Tibial nerve (tissue), 4 donors: ENCODE measurements around the gene TEN1. TPM values are rescaled to one million over a fixed set of nuclear protein-coding genes. Genes with fewer than 3 reads are reported as not detected.

ENCODE experiments used
- DNase-seq, 2 donors: peaks; one replicate each; pipeline ENCODE4 v3.0.0-alpha.2; 2019; ENCODE audit warnings: low spot score in 2 of 2
- H3K27ac ChIP-seq, 4 donors: fragments of 200-600 bp; sonication (generic) in 3 of 4; one replicate each; pipeline ENCODE4 v1.5.1; 2017 to 2019; ENCODE audit warnings: mild to moderate bottlenecking in 1 of 4
- H3K27me3 ChIP-seq, 2 donors: fragments of 200-600 bp; sonication (generic) in 1 of 2; one replicate each; pipeline versions ENCODE4 v1.5.1 to v1.6.0; 2017 to 2019
- H3K36me3 ChIP-seq, 3 donors: fragments of 200-600 bp; sonication (generic); one replicate each; pipeline ENCODE4 v1.5.1; 2018 to 2019
- H3K4me1 ChIP-seq, 4 donors: fragments of 200-600 bp; sonication (generic) in 3 of 4; one replicate each; pipeline ENCODE4 v1.5.1; 2017 to 2019
- H3K4me3 ChIP-seq, 4 donors: fragments of 200-600 bp; sonication (generic) in 3 of 4; one replicate each; pipeline ENCODE4 v1.5.1; 2017 to 2019; ENCODE audit warnings: mild to moderate bottlenecking in 1 of 4, moderate library complexity in 1 of 4
- H3K9me3 ChIP-seq, 4 donors: fragments of 200-600 bp; sonication (generic) in 3 of 4; one replicate each; pipeline ENCODE4 v1.5.1; 2017 to 2019
- EP300 ChIP-seq, 2 donors: sonication (generic); formaldehyde crosslinking; IDR thresholded peaks; one replicate each; pipeline ENCODE4 v1.6.1; 2017; ENCODE audit warnings: antibody characterized with exemption in 2 of 2, mild to moderate bottlenecking in 1 of 2
- POLR2A ChIP-seq, 2 donors: fragments of 450-650 bp; IDR thresholded peaks; one replicate each; pipeline ENCODE4 v1.6.1; 2017; ENCODE audit warnings: antibody characterized with exemption in 2 of 2, mild to moderate bottlenecking in 2 of 2, moderate library complexity in 2 of 2
- WGBS, 2 donors: methylation state at CpG; one replicate each; pipeline ENCODE4 v1.1.5; 2018; 5-methylcytosine and 5-hydroxymethylcytosine counted together
- total RNA-seq, 4 donors: library from RNA; depleted of rRNA; stranded (reverse); fragments of >200 nt; gene quantifications; one replicate each; pipeline ENCODE4 v1.1.0, GENCODE V29; 2016
- TF ChIP-seq, protein P1 (sequence below), 5 experiments: fragments of 200-600 bp in 3 of 5; fragments of 450-650 bp in 2 of 5; sonication (generic) in 3 of 5; IDR thresholded peaks; one replicate each; pipeline ENCODE4 v1.5.1; 2016 to 2019; ENCODE audit warnings: antibody characterized with exemption in 5 of 5, mild to moderate bottlenecking in 3 of 5, moderate library complexity in 2 of 5

TEN1 gene, protein sequence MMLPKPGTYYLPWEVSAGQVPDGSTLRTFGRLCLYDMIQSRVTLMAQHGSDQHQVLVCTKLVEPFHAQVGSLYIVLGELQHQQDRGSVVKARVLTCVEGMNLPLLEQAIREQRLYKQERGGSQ
- 10 to 100 TPM in 2 of 4 donors, 1 to 10 TPM in 2; 8.6 to 22.2 (median 11.5) TPM for total RNA-seq

DNA sequence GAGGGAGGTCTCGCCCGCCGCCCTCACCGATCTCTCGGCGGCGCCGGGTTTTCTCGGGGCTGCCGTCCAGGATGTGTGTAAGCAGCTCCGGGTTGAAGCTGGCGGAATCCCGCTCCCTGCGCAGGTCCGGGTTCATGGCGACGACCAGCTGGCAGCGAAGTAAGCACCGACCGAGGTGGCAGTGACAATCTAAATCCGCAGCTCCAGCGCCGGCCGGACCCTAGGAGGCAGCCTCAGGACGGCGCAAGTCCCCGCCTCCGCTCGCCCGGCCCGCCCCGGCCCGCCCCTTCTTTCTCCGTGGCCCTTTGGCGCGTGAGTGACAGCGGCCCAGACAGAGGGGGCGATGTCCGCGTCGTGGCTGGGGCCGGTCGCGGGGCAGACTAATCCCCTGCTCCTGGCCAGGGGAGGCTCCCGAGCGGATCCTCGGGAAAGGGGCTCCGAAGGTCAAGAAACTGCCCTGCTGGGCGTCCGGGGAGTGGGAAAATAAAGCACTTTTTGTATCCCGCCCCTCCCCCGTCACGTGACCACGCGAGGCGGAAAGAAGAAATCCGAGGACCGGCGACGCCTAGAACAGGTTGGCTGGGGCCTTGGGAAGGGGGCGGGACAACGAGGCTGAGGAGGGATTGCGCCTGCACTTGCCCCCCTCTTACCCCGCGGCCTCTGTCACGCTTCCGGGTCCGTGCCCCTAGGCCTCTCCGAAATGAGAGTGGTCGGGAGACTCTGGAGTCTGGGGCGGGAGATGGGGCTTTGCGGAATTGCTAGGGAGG is at the start of gene TEN1, which contains the start of gene ACOX1:
TEN1 (plus strand) TSS at position 303 of the 767 bp plus-strand sequence. CDS start 6,953 bp downstream, outside the sequence.
ACOX1 (minus strand) TSS at position 229 of the 767 bp plus-strand sequence; CDS start at position 136, 93 bp downstream.
- peaks cover 0 to 72% (median 24%) of the 10 kb centered on the region in 4 donors for H3K4me1 ChIP-seq
- peak; percentile 98 for DNase-seq
- H3K27ac ChIP-seq, result peak within 1 kb of the TSS; percentile 93 to 100 (median 98)
- peak within 1 kb of the TSS; percentile 56 to 91 (median 78) for H3K4me3 ChIP-seq
- H3K9me3 ChIP-seq, result no peaks in the 10 kb centered on the region
- peak; percentile 80 for TF ChIP-seq POLR2A (IDR thresholded peaks at IDR 0.05)
- TF ChIP-seq EP300 (IDR thresholded peaks at IDR 0.05), result peak; percentile 70 to 94
- TF ChIP-seq, protein P1, sequence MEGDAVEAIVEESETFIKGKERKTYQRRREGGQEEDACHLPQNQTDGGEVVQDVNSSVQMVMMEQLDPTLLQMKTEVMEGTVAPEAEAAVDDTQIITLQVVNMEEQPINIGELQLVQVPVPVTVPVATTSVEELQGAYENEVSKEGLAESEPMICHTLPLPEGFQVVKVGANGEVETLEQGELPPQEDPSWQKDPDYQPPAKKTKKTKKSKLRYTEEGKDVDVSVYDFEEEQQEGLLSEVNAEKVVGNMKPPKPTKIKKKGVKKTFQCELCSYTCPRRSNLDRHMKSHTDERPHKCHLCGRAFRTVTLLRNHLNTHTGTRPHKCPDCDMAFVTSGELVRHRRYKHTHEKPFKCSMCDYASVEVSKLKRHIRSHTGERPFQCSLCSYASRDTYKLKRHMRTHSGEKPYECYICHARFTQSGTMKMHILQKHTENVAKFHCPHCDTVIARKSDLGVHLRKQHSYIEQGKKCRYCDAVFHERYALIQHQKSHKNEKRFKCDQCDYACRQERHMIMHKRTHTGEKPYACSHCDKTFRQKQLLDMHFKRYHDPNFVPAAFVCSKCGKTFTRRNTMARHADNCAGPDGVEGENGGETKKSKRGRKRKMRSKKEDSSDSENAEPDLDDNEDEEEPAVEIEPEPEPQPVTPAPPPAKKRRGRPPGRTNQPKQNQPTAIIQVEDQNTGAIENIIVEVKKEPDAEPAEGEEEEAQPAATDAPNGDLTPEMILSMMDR (IDR thresholded peaks at IDR 0.05), result peak; percentile 20 to 81 (median 56)
- no peaks in the 10 kb centered on the region for H3K27me3 ChIP-seq
- no peaks in the 10 kb centered on the region for H3K36me3 ChIP-seq
- 1% methylated on average over 40 to 64 of the region's 72 CpGs for WGBS, 2 donors

DNA sequence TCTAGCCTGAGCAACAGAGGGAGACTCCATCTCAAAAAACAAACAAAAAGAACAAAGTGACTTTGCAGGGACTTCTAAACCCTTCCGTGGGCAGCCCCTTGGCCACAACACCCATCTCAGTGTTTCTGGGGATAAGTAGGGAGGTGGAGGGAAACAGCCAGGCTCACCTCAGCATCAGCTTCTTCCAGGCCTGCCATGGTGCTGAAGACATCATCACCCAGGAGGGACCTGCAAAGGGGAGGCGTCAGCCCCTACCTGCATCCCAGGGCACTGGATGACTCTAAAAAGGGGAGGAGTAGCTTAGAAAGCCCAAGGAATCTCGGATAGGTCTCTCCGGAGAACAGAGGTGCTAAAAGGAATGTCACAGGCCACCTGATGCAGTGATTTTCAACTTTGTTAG is 48.0 kb upstream of the TEN1 start:
- no peak overlapping the region for H3K4me3 ChIP-seq
- no peak overlapping the region for H3K27ac ChIP-seq
- 90 to 92% methylated on average over 4 of the region's 4 CpGs for WGBS, 2 donors
- no peaks in the 10 kb centered on the region for H3K27me3 ChIP-seq
- no peaks in the 10 kb centered on the region for H3K4me1 ChIP-seq
- DNase-seq, result no peak
- H3K9me3 ChIP-seq, result no peaks in the 10 kb centered on the region
- peaks cover 0 to 14% (median 0%) of the 10 kb centered on the region in 3 donors for H3K36me3 ChIP-seq
- TF ChIP-seq, protein P1 (IDR thresholded peaks at IDR 0.05), result no peak
- TF ChIP-seq POLR2A (IDR thresholded peaks at IDR 0.05) (no peak), EP300 (IDR thresholded peaks at IDR 0.05) (no peak)

DNA sequence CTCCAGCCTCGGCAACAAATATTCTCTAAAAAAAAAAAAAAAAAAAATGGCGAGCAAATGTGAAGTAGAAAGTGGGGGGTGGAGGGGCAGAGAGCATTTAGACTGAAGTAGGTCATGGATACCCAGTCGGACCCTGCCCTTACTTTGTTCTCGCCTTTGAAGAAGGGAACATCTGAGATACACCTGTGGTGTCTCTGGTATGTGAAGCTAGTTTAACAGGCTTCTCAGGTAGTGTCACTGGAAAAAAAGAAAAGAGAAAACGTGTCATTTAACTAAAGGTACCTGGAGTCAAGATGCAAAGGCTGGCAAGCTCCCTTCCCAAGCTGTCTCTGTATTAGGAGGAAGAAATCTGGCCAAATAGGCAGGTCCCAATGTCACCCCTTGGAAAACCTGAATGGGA is 46.2 kb upstream of the TEN1 start:
- no peak for DNase-seq
- WGBS, 2 donors, result 94% methylated on average over 5 of the region's 5 CpGs
- TF ChIP-seq, protein P1 (IDR thresholded peaks at IDR 0.05), result no peak
- TF ChIP-seq EP300 (IDR thresholded peaks at IDR 0.05), result no peak
- TF ChIP-seq POLR2A (IDR thresholded peaks at IDR 0.05), result no peak
- no peaks in the 10 kb centered on the region for H3K9me3 ChIP-seq
- no peaks in the 10 kb centered on the region for H3K27me3 ChIP-seq
- no peak overlapping the region for H3K4me3 ChIP-seq
- H3K36me3 ChIP-seq, result no peaks in the 10 kb centered on the region
- H3K4me1 ChIP-seq, result no peaks in the 10 kb centered on the region
- no peak overlapping the region for H3K27ac ChIP-seq

DNA sequence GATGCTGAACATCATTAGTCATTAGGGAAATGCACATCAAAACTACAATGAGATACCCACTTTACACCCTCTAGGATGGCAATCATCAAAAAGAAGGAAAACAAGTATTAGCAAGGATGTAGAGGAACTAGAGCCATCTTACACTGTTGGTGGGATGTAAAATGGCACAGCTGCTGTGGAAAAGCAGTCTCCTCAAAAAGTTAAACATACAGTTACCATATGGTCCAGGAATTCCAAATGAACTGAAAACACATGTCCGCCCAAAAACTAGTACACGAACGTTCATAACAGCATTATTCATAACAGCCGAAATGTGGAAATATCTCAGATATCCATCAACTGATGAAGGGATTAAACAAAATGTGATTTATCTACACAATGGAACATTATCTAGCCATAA is 45.2 kb upstream of the TEN1 start:
- no peak for DNase-seq
- H3K27ac ChIP-seq, result no peak overlapping the region
- no peak overlapping the region for H3K4me3 ChIP-seq
- H3K9me3 ChIP-seq, result no peaks in the 10 kb centered on the region
- no peak for TF ChIP-seq POLR2A (IDR thresholded peaks at IDR 0.05)
- TF ChIP-seq, protein P1 (IDR thresholded peaks at IDR 0.05), result no peak
- TF ChIP-seq EP300 (IDR thresholded peaks at IDR 0.05), result no peak
- WGBS, 2 donors, result 46 to 61% methylated on average over 4 of the region's 4 CpGs
- H3K36me3 ChIP-seq, result no peaks in the 10 kb centered on the region
- no peaks in the 10 kb centered on the region for H3K4me1 ChIP-seq
- H3K27me3 ChIP-seq, result no peaks in the 10 kb centered on the region

DNA sequence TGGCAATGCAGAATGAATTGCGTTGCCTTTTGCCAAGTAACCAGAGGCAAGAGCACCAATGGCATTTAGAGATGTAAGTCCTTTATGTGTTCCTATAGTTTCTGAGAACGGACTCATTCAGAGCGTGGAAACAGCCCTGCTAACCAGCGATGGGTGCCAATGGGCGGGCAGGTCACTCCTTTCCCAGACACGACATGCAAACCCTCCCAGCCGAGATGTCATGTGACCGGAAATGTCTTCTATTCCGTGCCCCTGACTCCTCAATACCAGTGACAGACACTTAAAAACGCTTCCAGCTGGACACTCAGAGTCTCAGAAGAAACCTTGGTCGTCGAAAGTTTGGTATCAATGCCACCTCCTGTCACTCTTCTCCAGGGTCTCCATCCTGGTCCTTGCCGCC is 41.4 kb upstream of the TEN1 start:
- Histone ChIP-seq H3K9me3 (no peaks in the 10 kb centered on the region), H3K4me3 (no peak overlapping the region), H3K27me3 (no peaks in the 10 kb centered on the region), H3K4me1 (peaks cover 0 to 15% (median 12%) of the 10 kb centered on the region in 4 donors), H3K36me3 (no peaks in the 10 kb centered on the region), H3K27ac (no peak overlapping the region)
- no peak for DNase-seq
- 81 to 82% methylated on average over 13 of the region's 13 CpGs for WGBS, 2 donors
- TF ChIP-seq, protein P1 (IDR thresholded peaks at IDR 0.05), result no peak
